Gastrocnemius medialis (tissue), 4 donors: ENCODE measurements around the gene MAFF. TPM values are rescaled to one million over a fixed set of nuclear protein-coding genes. Genes with fewer than 3 reads are reported as not detected.

Source experiments
- ATAC-seq, 2 donors: fragments of 150-250 bp; one replicate each; pipeline ENCODE4 v1.9.1; 2016
- DNase-seq, 2 donors: peaks; one replicate each; pipeline ENCODE4 v3.0.0-alpha.2; 2019
- H3K27ac ChIP-seq, 4 donors: fragments of 200-600 bp; sonication (generic); 1 replicate in 1 of 4; 2 replicates in 3 of 4; pipeline ENCODE4 v1.5.1; 2016 to 2018; ENCODE audit warnings: mild to moderate bottlenecking in 2 of 4, moderate library complexity in 1 of 4
- H3K27me3 ChIP-seq, 3 donors: fragments of 200-600 bp; sonication (generic) in 2 of 3; 1 replicate in 1 of 3; 2 replicates in 2 of 3; pipeline versions ENCODE4 v1.5.1 to v1.6.0; 2016 to 2019; ENCODE audit warnings: mild to moderate bottlenecking in 1 of 3, moderate library complexity in 1 of 3
- H3K36me3 ChIP-seq, 2 donors: fragments of 200-600 bp; sonication (generic) in 1 of 2; one replicate each; pipeline ENCODE4 v1.5.1; 2017 to 2018
- H3K4me1 ChIP-seq, 2 donors: fragments of 200-600 bp; sonication (generic) in 1 of 2; one replicate each; pipeline ENCODE4 v1.5.1; 2016 to 2017; ENCODE audit warnings: mild to moderate bottlenecking in 2 of 2
- H3K4me3 ChIP-seq, 4 donors: fragments of 200-600 bp; sonication (generic) in 3 of 4; 1 replicate in 1 of 4; 2 replicates in 3 of 4; pipeline ENCODE4 v1.5.1; 2016 to 2019; ENCODE audit warnings: mild to moderate bottlenecking in 2 of 4
- H3K9me3 ChIP-seq, 3 donors: fragments of 200-600 bp; sonication (generic) in 2 of 3; 1 replicate in 1 of 3; 2 replicates in 2 of 3; pipeline ENCODE4 v1.5.1; 2016 to 2019
- CTCF ChIP-seq, 5 experiments: fragments of 450-650 bp in 3 of 5; fragments of 200-600 bp in 2 of 5; sonication (generic) in 2 of 5; IDR thresholded peaks in 4 of 5; conservative IDR thresholded peaks in 1 of 5; 1 replicate in 4 of 5; 2 replicates in 1 of 5; pipeline ENCODE4 v1.5.1; 2016 to 2019; ENCODE audit warnings: antibody characterized with exemption in 5 of 5, mild to moderate bottlenecking in 3 of 5, moderate library complexity in 3 of 5
- POLR2A ChIP-seq, 2 donors: fragments of 450-650 bp; IDR thresholded peaks; one replicate each; pipeline ENCODE4 v1.6.1; 2017; ENCODE audit warnings: antibody characterized with exemption in 2 of 2, mild to moderate bottlenecking in 2 of 2, moderate library complexity in 2 of 2
- in situ Hi-C, 4 donors: fragments of 200-750 bp; cut with MboI; loops; one replicate each; pipeline versions ENCODE4 v1.15.0 to v1.8.0; 2017; ENCODE audit warnings: low sequenced_read_pairs in 4 of 4
- intact Hi-C: fragments of 100-400 bp; cut with DNase I; formaldehyde crosslinking; loops from one replicate; pipeline ENCODE4 v1.15.1; 2023; ENCODE audit warnings: low total_unique reads
- total RNA-seq, 4 donors: library from RNA; depleted of rRNA; stranded (reverse); fragments of >200 nt; gene quantifications; one replicate each; pipeline versions ENCODE4 v1.1.0 to v1.2.3, GENCODE V29; 2016

Gene MAFF
- total RNA-seq, 4 donors from 2014 or later = 19.3 to 448 (median 33.4) TPM

GRCh38 chr22:38211556-38211955, 9.8 kb downstream of the MAFF start:
- Histone ChIP-seq H3K36me3 (peaks cover 0 to 17% of the 10 kb centered on the region in 2 donors), H3K27ac (peak overlapping the region in 1 of 4 donors; percentile 31), H3K4me1 (peaks cover 7 to 14% of the 10 kb centered on the region in 2 donors), H3K27me3 (no peaks in the 10 kb centered on the region), H3K9me3 (no peaks in the 10 kb centered on the region), H3K4me3 (no peak overlapping the region)
- TF ChIP-seq CTCF (IDR thresholded peaks at IDR 0.05 in 4 of 5, conservative IDR thresholded peaks at IDR 0.05 in 1 of 5) (no peak), POLR2A (IDR thresholded peaks at IDR 0.05) (no peak)
- intact Hi-C loops (no loop called here), in situ Hi-C loops (no loop called here)
- no peak for ATAC-seq
- no peak for DNase-seq

- no peaks in the 10 kb centered on the region for H3K9me3 ChIP-seq
- in situ Hi-C loops (no loop called here), intact Hi-C loops (no loop called here)
- DNase-seq = no peak
- no peak for ATAC-seq
- H3K4me1 ChIP-seq = peaks cover 7 to 14% of the 10 kb centered on the region in 2 donors
- no peaks in the 10 kb centered on the region for H3K27me3 ChIP-seq
- H3K4me3 ChIP-seq = no peak overlapping the region
- TF ChIP-seq CTCF (IDR thresholded peaks at IDR 0.05 in 4 of 5, conservative IDR thresholded peaks at IDR 0.05 in 1 of 5) (no peak), POLR2A (IDR thresholded peaks at IDR 0.05) (no peak)
- H3K27ac ChIP-seq = no peak overlapping the region
- peaks cover 0 to 17% of the 10 kb centered on the region in 2 donors for H3K36me3 ChIP-seq
Observed at GRCh38 chr22:38212442-38212841, 10.6 kb downstream of the MAFF start.

DNA sequence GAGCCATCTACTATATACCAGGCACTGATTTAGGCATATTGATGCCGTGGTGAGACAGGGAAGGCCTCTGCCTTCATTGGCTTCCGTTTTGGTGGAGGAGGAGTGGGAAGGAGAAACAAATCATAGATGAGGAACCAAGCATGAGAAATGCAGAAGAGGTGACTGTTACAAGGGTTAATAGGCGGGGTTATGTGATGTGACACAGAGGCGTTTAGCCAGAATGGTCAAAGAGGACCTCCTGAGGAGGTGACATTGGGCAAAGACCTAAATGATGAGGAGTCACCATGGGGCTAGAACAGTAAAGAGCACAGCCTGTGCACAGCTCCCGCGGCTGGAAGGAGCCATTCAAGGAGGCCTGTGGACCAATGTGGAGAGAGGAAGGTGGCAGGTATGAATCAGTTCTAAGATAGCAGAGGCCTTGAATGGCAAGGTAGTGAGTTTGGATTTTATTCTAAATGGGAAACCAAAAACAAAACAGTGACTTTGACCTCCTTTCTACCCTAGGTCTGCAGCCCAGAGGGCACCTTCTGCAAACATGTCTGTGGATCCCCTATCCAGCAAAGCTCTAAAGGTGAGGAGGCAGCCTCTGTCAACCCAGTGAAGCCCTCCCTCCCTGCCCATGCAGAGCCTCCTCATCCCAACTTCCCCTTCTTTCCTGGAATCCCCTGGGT, 11.7 kb downstream of the MAFF start:
- intact Hi-C loops (no loop called here), in situ Hi-C loops (no loop called here)
- peaks cover 0 to 12% of the 10 kb centered on the region in 2 donors for H3K36me3 ChIP-seq
- no peaks in the 10 kb centered on the region for H3K9me3 ChIP-seq
- H3K27me3 ChIP-seq = no peaks in the 10 kb centered on the region
- ATAC-seq = no peak
- peaks cover 11 to 20% of the 10 kb centered on the region in 2 donors for H3K4me1 ChIP-seq
- no peak overlapping the region for H3K4me3 ChIP-seq
- DNase-seq = no peak
- TF ChIP-seq CTCF (IDR thresholded peaks at IDR 0.05 in 4 of 5, conservative IDR thresholded peaks at IDR 0.05 in 1 of 5) (no peak), POLR2A (IDR thresholded peaks at IDR 0.05) (no peak)
- peak overlapping the region in 2 of 4 donors; percentile 32 to 60 for H3K27ac ChIP-seq

GRCh38 chr22:38213990-38214301, 12.2 kb downstream of the MAFF start:
- H3K9me3 ChIP-seq = no peaks in the 10 kb centered on the region
- H3K27me3 ChIP-seq = no peaks in the 10 kb centered on the region
- TF ChIP-seq CTCF (IDR thresholded peaks at IDR 0.05 in 4 of 5, conservative IDR thresholded peaks at IDR 0.05 in 1 of 5) (no peak), POLR2A (IDR thresholded peaks at IDR 0.05) (no peak)
- peak overlapping the region in 3 of 4 donors; percentile 13 to 27 (median 15) for H3K4me3 ChIP-seq
- peak overlapping the region; percentile 23 to 60 (median 34) for H3K27ac ChIP-seq
- in situ Hi-C loops = no loop called here
- intact Hi-C loops = no loop called here
- H3K4me1 ChIP-seq = peaks cover 16 to 25% of the 10 kb centered on the region in 2 donors
- no peak for DNase-seq
- H3K36me3 ChIP-seq = peaks cover 0 to 12% of the 10 kb centered on the region in 2 donors
- no peak for ATAC-seq
